Suprapubic skin (tissue), 3 donors: ENCODE results near the gene FNIP1.

Source experiments
- CTCF ChIP-seq, 2 donors: fragments of 200-600 bp in 1 of 2; fragments of 450-650 bp in 1 of 2; sonication (generic) in 1 of 2; IDR thresholded peaks; one replicate each; pipeline ENCODE4 v1.5.1; 2016 to 2019; ENCODE audit warnings: antibody characterized with exemption in 2 of 2, mild to moderate bottlenecking in 1 of 2, moderate library complexity in 1 of 2
- POLR2A ChIP-seq, 2 donors: fragments of 450-650 bp; IDR thresholded peaks; one replicate each; pipeline ENCODE4 v1.6.1; 2017; ENCODE audit warnings: antibody characterized with exemption in 2 of 2, mild to moderate bottlenecking in 2 of 2, moderate library complexity in 2 of 2

- TF ChIP-seq CTCF (IDR thresholded peaks at IDR 0.05) (no peak), POLR2A (IDR thresholded peaks at IDR 0.05) (no peak)
Observed at GRCh38 chr5:131628990-131629389, 167.8 kb downstream of the FNIP1 start.
